GM10266 (cell line): ENCODE measurements around the gene COMT.

Source experiments
- DNase-seq: peaks from one replicate; pipeline ENCODE4 v3.0.0; 2012; ENCODE audit errors: extremely low spot score
- CTCF ChIP-seq: IDR thresholded peaks from 2 replicates; pipeline ENCODE4 v1.5.1; 2012; ENCODE audit warnings: mild to moderate bottlenecking, low read depth; ENCODE audit not compliant: control insufficient read depth, insufficient read depth; ENCODE audit errors: missing control alignments

The COMT gene

GRCh38 chr22:19968450-19968891 is 26.9 kb downstream of the COMT start:
- TF ChIP-seq CTCF, result no peak
- DNase-seq, result no peak

- no peak for TF ChIP-seq CTCF
- DNase-seq, result no peak
Observed at GRCh38 chr22:19969141-19969928, 27.8 kb downstream of the COMT start.

GRCh38 chr22:19970031-19970478 is 28.5 kb downstream of the COMT start:
- TF ChIP-seq CTCF, result no peak
- DNase-seq, result no peak

DNA sequence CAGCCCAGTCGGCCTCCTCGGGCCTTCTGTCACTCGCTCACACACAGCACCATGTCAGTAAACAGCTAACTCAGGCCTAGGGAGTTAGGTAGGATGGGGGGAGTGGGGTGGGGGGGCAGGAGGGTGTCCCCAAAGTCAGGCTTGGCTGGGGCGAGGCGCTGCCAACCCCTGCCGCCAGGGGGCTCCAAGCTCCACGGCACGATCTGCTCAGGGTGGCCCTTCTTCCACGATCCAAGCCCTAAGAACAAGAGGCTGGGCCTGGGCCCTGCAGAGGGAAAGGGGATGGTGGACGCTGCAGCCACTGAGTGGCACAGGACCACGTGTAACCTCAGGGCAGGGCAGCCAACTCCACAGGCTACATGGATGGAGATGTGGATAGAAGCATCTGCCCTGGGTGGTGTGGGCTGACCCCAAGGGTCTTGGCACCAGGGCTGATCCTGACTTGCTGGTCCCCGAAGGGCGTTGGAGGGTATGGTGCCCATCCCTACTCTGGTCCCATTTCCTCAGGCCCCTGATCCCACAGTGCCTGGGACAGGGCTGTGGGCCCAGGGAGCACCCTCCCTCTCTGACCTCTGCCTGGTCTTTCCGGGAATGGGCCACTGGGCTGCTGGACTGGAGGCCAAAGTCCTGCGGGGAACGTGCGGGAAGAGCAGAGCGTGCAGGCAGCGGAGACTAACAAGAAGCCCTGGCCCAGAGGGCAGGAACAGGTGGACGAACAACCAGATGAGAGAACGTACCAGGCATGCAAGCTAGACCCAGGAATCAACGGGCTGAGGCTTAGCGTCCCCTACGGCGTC is 29.1 kb downstream of the COMT start:
- DNase-seq, result peak; percentile 90
- TF ChIP-seq CTCF, result peak; percentile 91

DNA sequence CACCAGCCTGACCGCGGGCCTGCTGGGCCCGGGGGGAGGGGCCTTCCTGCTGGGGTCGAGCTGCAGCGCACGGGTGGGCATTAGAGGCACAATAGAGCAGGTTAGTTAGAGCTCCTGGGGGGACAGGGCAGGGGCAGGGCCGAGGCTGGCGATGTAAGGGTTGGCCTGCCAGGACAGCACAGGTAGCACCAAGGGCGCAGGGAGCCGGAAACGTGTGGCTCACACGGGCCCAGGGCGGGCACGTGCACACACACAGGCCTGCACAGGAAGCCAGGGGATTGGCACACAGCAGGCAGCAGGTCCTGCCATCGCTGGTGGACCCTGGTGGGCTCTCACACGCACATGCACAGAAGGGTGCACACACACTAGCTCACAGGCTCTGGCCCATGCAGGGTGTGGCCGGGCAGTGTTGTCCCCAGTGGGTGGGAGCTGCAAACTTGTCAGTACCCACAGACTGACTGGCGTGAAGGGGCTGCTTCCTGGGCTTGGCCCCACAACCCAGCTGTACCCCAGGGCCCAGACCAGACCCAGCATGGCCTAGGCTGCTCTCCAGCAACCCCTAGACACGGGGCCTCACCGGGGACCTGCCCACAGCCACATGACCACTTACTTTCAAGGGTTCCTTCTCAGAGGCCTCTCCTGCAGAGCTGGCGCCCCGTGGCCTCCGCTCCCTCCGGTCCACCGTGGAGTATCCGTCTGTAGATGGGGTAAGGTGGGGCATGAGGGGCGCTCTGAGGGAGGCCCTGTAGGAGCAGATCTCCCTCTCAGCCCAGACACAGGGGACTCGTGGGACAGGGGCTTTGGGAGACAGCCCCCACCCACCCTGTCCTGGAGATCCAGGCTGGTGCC is 29.9 kb downstream of the COMT start:
- no peak for DNase-seq
- no peak for TF ChIP-seq CTCF

DNA sequence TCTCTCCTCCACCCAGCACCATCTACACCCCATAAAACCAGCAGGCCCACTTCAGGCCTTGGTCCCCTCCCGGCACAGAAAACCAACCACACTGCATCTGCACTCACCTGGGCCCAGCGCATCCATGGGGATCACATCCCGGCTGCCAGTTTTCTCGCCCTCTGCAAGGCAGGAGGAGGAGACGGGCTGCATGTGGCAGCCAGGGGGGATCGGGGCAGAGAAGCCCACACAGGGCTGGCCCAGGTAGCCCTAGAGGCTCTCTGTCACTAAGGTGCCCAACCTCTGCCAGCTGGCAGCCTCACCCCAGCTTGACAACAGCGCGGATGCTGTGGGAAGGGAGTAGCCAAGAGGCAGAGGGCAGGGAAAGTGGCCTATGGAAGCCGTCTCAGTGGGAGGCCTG is 30.7 kb downstream of the COMT start:
- no peak for TF ChIP-seq CTCF
- DNase-seq, result no peak
